Naive thymus-derived CD4-positive, alpha-beta T cell (primary cell): ENCODE data around the gene OSBPL6. TPM values are rescaled to one million over a fixed set of nuclear protein-coding genes. Genes with fewer than 3 reads are reported as not detected.

Experiments used
- ATAC-seq: fragments of 150-1000 bp; cut with Tn5 transposase; 2 replicates; pipeline ENCODE4 v1.10.0; 2021; ENCODE audit warnings: mild to moderate bottlenecking, moderate library complexity
- CTCF ChIA-PET: fragments of 350-600 bp; sonication (Branson Sonifier 250); formaldehyde crosslinking; loops from one replicate; lab custom pipeline; 2021; ENCODE audit warnings: antibody characterized with exemption; lab: Charles Lee
- POLR2A ChIA-PET: fragments of 350-600 bp; sonication (Branson Sonifier 250); formaldehyde crosslinking; loops from one replicate; lab custom pipeline; 2021; ENCODE audit warnings: antibody characterized with exemption, inconsistent platforms; lab: Charles Lee
- DNase-seq, 9 donors: peaks; one replicate each; pipeline versions ENCODE4 v3.0.0 to v3.0.0-alpha.2; 2020 to 2022; ENCODE audit warnings: mixed read lengths in 1 of 9
- H3K27ac ChIP-seq: one replicate; pipeline ENCODE4 v1.7.0; 2013; ENCODE audit warnings: mild to moderate bottlenecking, low read depth, low read length, moderate library complexity
- H3K27me3 ChIP-seq, 2 donors: one replicate each; pipeline ENCODE4 v1.7.0; 2013; ENCODE audit warnings: low read length in 2 of 2, mild to moderate bottlenecking in 2 of 2, moderate library complexity in 2 of 2; ENCODE audit not compliant: control insufficient read depth in 2 of 2, insufficient read depth in 2 of 2
- H3K36me3 ChIP-seq, 3 experiments: 1 replicate in 2 of 3; 2 replicates in 1 of 3; pipeline ENCODE4 v1.7.0; 2013; ENCODE audit warnings: low read length in 3 of 3, mild to moderate bottlenecking in 3 of 3, moderate library complexity in 1 of 3; ENCODE audit not compliant: insufficient read depth in 3 of 3, control insufficient read depth in 2 of 3
- H3K4me1 ChIP-seq, 2 donors: one replicate each; pipeline ENCODE4 v1.7.0; 2013; ENCODE audit warnings: low read length in 2 of 2, mild to moderate bottlenecking in 2 of 2, moderate library complexity in 1 of 2; ENCODE audit not compliant: control insufficient read depth in 2 of 2, insufficient read depth in 2 of 2
- H3K4me3 ChIP-seq: 2 replicates; pipeline ENCODE4 v1.7.0; 2013; ENCODE audit warnings: mild to moderate bottlenecking, low read length
- H3K9me3 ChIP-seq, 3 experiments: 1 replicate in 2 of 3; 2 replicates in 1 of 3; pipeline ENCODE4 v1.7.0; 2013; ENCODE audit warnings: low read length in 3 of 3; ENCODE audit not compliant: control insufficient read depth in 2 of 3
- H3K27ac Mint-ChIP-seq, 9 donors: one replicate each; pipeline ENCODE4 v1.8.0; 2020 to 2022; ENCODE audit warnings: mixed read lengths in 9 of 9, mild to moderate bottlenecking in 8 of 9, moderate library complexity in 5 of 9, inconsistent platforms in 2 of 9
- H3K27me3 Mint-ChIP-seq, 5 donors: one replicate each; pipeline ENCODE4 v1.8.0; 2021 to 2022; ENCODE audit warnings: mixed read lengths in 5 of 5, mild to moderate bottlenecking in 1 of 5
- H3K36me3 Mint-ChIP-seq, 5 donors: one replicate each; pipeline ENCODE4 v1.8.0; 2020 to 2022; ENCODE audit warnings: mixed read lengths in 5 of 5, mild to moderate bottlenecking in 3 of 5, inconsistent platforms in 1 of 5
- H3K4me1 Mint-ChIP-seq, 7 donors: one replicate each; pipeline ENCODE4 v1.8.0; 2020 to 2022; ENCODE audit warnings: mixed read lengths in 7 of 7, mild to moderate bottlenecking in 3 of 7, inconsistent platforms in 1 of 7
- H3K4me3 Mint-ChIP-seq, 10 donors: one replicate each; pipeline ENCODE4 v1.8.0; 2020 to 2022; ENCODE audit warnings: mild to moderate bottlenecking in 10 of 10, mixed read lengths in 10 of 10, moderate library complexity in 6 of 10, inconsistent platforms in 2 of 10
- H3K9me3 Mint-ChIP-seq, 11 donors: one replicate each; pipeline ENCODE4 v1.8.0; 2020 to 2022; ENCODE audit warnings: mixed read lengths in 11 of 11, mild to moderate bottlenecking in 4 of 11, inconsistent platforms in 1 of 11, moderate library complexity in 1 of 11
- intact Hi-C, 2 donors: fragments of 100-400 bp; cut with micrococcal nuclease; formaldehyde crosslinking; loops; one replicate each; pipeline ENCODE4 v1.15.1; 2023
- polyA plus RNA-seq, 2 donors: library from polyadenylated mRNA; unstranded; fragments of 300-500 nt; fragmentation: Illumina TruSeq; gene quantifications; one replicate each; pipeline ENCODE4 v1.2.3, GENCODE V29; 2021
- total RNA-seq, 6 experiments: library from RNA in 5 of 6; stranded (reverse) in 5 of 6; gene quantifications; 1 replicate in 5 of 6; 2 replicates in 1 of 6; pipeline ENCODE4 v1.2.3 and lab custom pipeline; 2021 to 2026

The OSBPL6 gene
- total and polyA plus RNA-seq, 7 experiments from 2014 or later: 0.05 to 1.1 (median 0.48) TPM; not detected in 2

DNA sequence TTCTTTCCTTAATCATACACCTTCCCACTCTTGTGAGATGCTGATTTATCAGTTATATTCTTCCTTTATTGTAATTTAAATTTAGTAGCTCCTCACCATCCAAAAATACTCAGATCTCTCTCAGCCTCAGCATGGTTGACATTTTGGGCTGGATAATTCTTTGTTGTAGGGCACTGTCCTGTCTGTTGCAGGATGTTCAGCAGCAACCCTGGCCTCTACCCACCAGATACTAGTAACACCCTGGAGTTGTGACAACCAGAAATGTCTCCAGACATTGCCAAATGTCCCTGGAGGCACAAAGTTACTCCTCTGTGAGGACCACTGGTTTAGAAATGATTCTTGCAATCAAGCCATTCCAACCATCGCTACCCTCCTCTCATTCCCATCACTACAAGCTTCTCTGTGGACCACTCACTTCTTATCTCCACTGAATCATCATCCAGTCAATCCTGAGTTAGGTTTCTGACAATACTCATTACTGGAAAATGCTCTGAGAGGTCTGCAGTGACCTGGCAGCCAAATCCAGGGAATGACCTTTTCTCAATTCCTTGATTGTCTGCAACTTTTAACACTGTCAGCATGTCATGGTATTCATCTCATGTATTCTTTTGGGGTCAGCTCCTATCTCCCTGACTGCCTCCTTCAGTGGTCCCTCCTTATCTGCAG is 43.3 kb downstream of the OSBPL6 start:
- no peaks in the 10 kb centered on the region for H3K27me3 ChIP-seq
- intact Hi-C loops: no loop called here
- Mint-ChIP-seq H3K36me3 (no peaks in the 10 kb centered on the region), H3K9me3 (no peaks in the 10 kb centered on the region), H3K4me1 (no peaks in the 10 kb centered on the region), H3K27ac (no peak overlapping the region), H3K4me3 (no peak overlapping the region), H3K27me3 (peaks cover 3 to 24% (median 16%) of the 10 kb centered on the region in 5 donors)
- no peak for ATAC-seq
- no peaks in the 10 kb centered on the region for H3K4me1 ChIP-seq
- ChIA-PET CTCF (no interaction called here), POLR2A (no interaction called here)
- no peaks in the 10 kb centered on the region for H3K9me3 ChIP-seq
- no peaks in the 10 kb centered on the region for H3K36me3 ChIP-seq
- H3K27ac ChIP-seq: no peak overlapping the region
- DNase-seq: no peak
- no peak overlapping the region for H3K4me3 ChIP-seq

DNA sequence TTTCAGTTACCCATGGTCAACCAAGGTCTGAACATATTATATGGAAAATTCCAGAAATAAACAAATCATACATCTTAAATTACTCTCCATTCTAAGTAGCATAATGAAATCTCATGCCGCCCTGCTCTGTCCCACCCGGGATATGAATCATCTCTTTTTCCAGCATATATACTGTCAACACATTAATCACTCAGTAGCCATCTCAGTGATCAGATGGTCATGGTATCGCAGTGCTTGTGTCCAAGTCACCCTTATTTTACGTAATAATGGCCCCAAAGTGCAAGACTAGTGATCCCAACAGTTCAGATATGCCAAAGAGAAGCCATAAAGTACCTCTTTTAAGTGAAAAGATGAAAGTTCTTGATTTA is 43.8 kb downstream of the OSBPL6 start:
- no peaks in the 10 kb centered on the region for H3K4me1 ChIP-seq
- no peak for ATAC-seq

DNA sequence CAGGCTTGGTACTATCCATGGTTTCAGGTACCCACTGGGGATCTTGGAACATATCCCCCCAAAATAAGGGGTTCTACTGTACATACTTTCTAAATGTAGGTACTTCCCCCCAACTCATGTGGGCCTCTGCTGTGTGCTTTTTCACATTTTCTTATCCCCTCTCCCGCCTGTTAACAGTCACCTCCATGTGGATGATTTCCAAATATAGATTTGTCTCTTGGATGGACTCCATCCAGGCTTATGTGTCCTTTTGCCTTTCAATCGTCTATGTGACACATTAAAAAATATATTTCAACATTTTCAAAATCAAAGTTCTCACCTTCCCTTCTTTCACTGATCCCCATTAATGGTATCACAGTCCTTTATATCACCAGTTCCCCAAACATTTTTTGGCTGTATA is 44.4 kb downstream of the OSBPL6 start:
- Mint-ChIP-seq H3K27me3 (peaks cover 0 to 24% (median 16%) of the 10 kb centered on the region in 5 donors), H3K9me3 (no peaks in the 10 kb centered on the region), H3K36me3 (no peaks in the 10 kb centered on the region), H3K27ac (no peak overlapping the region), H3K4me3 (no peak overlapping the region), H3K4me1 (no peaks in the 10 kb centered on the region)
- DNase-seq (no peak), ATAC-seq (no peak)
- H3K4me3 ChIP-seq: no peak overlapping the region
- ChIA-PET CTCF (no interaction called here), POLR2A (no interaction called here)
- no peaks in the 10 kb centered on the region for H3K27me3 ChIP-seq
- intact Hi-C loops: no loop called here
- no peaks in the 10 kb centered on the region for H3K9me3 ChIP-seq
- H3K36me3 ChIP-seq: no peaks in the 10 kb centered on the region
- no peaks in the 10 kb centered on the region for H3K4me1 ChIP-seq
- H3K27ac ChIP-seq: no peak overlapping the region

More for the DNA sequence above, 43.8 kb downstream of the OSBPL6 start:
- Histone ChIP-seq H3K27ac (no peak overlapping the region), H3K27me3 (no peaks in the 10 kb centered on the region), H3K9me3 (no peaks in the 10 kb centered on the region), H3K4me3 (no peak overlapping the region), H3K36me3 (no peaks in the 10 kb centered on the region)
- Mint-ChIP-seq H3K36me3 (no peaks in the 10 kb centered on the region), H3K9me3 (no peaks in the 10 kb centered on the region), H3K27me3 (peaks cover 3 to 24% (median 16%) of the 10 kb centered on the region in 5 donors), H3K4me3 (no peak overlapping the region), H3K4me1 (no peaks in the 10 kb centered on the region), H3K27ac (no peak overlapping the region)
- no peak for DNase-seq
- CTCF ChIA-PET: no interaction called here
- POLR2A ChIA-PET: no interaction called here
- intact Hi-C loops: no loop called here

DNA sequence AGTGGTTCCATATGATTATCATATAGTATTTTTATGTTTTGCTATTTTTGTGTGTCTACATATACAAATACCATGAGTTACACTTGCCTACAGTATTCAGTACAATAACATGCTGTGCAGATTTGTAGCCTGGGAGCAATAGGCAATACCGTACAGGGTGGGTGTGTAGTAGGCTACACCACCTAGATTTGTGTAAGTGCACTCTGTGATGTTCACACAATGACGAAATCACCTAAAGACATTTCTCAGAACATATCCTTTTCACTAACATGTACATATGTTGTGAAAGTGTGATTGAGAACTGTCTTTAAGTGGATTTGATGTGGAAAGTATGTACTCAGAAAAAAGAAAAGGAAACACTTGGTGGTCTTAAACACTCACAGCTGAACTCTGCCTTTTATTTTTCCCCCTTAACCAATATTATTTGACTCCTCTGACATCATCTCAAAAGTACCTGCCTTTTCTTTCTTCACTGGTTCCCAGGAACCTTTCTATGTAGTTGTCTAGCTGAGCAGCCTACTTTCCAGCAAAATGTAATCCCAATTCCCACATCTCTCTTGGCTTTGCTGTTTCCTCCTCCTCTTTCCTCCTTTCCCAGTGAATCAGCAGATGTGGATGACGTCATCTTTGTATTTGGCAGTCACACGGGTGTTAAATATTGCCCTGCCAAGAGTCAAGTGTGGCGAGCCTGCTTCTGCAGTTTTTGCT is 47.7 kb downstream of the OSBPL6 start:
- intact Hi-C loops: no loop called here
- H3K4me1 ChIP-seq: no peaks in the 10 kb centered on the region
- H3K27me3 Mint-ChIP-seq: peaks cover 5 to 38% (median 22%) of the 10 kb centered on the region in 5 donors
- H3K4me1 Mint-ChIP-seq: no peaks in the 10 kb centered on the region
- no peak overlapping the region for H3K4me3 Mint-ChIP-seq
- no peak for ATAC-seq
- no peak overlapping the region for H3K4me3 ChIP-seq
- no peaks in the 10 kb centered on the region for H3K36me3 ChIP-seq
- H3K27ac Mint-ChIP-seq: no peak overlapping the region
- no peaks in the 10 kb centered on the region for H3K27me3 ChIP-seq
- POLR2A ChIA-PET: no interaction called here
- H3K36me3 Mint-ChIP-seq: no peaks in the 10 kb centered on the region
- no peaks in the 10 kb centered on the region for H3K9me3 ChIP-seq
- no peak for DNase-seq
- CTCF ChIA-PET: interaction anchor here (0.7 kb wide), 1 partner anchor 401 kb away, joined by 3 read pairs; no protein-coding TSS in a partner anchor
- peaks cover 0 to 2% (median 0%) of the 10 kb centered on the region in 11 donors for H3K9me3 Mint-ChIP-seq
- no peak overlapping the region for H3K27ac ChIP-seq

DNA sequence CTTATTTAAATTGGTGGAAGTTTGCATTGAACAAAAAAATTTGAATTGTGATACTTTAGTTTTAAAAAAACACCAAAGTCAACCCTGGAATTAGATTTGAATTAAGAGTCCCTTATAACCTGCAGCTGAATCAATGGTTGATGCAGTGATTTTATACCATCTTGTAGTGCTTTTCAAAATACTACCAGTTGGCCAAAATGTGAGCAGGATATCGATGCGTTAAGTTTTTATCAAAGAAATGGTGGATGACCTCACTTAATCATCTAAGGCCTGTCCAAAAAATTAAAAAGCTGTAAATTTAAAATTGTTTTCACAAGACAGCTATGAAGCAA is 48.2 kb downstream of the OSBPL6 start:
- Histone ChIP-seq H3K4me3 (no peak overlapping the region), H3K27me3 (no peaks in the 10 kb centered on the region), H3K9me3 (no peaks in the 10 kb centered on the region), H3K36me3 (no peaks in the 10 kb centered on the region), H3K27ac (no peak overlapping the region), H3K4me1 (no peaks in the 10 kb centered on the region)
- Mint-ChIP-seq H3K9me3 (peaks cover 0 to 2% (median 0%) of the 10 kb centered on the region in 11 donors), H3K27me3 (peaks cover 9 to 34% (median 21%) of the 10 kb centered on the region in 5 donors), H3K4me1 (no peaks in the 10 kb centered on the region), H3K27ac (no peak overlapping the region), H3K36me3 (no peaks in the 10 kb centered on the region), H3K4me3 (no peak overlapping the region)
- DNase-seq: no peak
- POLR2A ChIA-PET: no interaction called here
- CTCF ChIA-PET: interaction anchor here (0.7 kb wide), 1 partner anchor 401 kb away, joined by 3 read pairs; no protein-coding TSS in a partner anchor
- no peak for ATAC-seq
- intact Hi-C loops: no loop called here

DNA sequence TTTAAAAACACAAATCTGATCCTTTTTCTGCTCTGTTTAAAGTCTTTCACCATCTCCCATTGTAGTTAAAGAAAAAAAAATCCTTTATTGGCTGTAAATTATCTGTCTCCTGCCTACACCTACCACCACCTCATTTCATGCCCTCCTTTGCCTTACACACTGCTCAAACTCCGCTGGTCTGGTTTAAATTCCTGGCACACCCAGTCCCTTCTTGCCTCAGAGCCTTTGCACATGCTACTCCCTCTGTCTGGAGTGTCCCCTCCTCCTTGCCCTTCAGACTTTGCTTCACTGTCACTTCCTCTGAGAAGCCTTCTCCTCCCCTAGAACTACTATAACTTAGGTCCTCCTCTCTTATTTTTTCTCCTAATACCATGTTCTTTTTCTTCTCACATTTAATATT is 49.6 kb downstream of the OSBPL6 start:
- H3K9me3 Mint-ChIP-seq: peaks cover 0 to 2% (median 0%) of the 10 kb centered on the region in 11 donors
- intact Hi-C loops: no loop called here
- CTCF ChIA-PET: no interaction called here
- ATAC-seq: no peak
- H3K27ac ChIP-seq: no peak overlapping the region
- H3K36me3 Mint-ChIP-seq: no peaks in the 10 kb centered on the region
- H3K4me3 Mint-ChIP-seq: no peak overlapping the region
- H3K4me1 Mint-ChIP-seq: no peaks in the 10 kb centered on the region
- H3K9me3 ChIP-seq: no peaks in the 10 kb centered on the region
- peaks cover 11 to 24% (median 14%) of the 10 kb centered on the region in 5 donors for H3K27me3 Mint-ChIP-seq
- no peaks in the 10 kb centered on the region for H3K36me3 ChIP-seq
- POLR2A ChIA-PET: no interaction called here
- H3K27me3 ChIP-seq: no peaks in the 10 kb centered on the region
- no peaks in the 10 kb centered on the region for H3K4me1 ChIP-seq
- DNase-seq: no peak
- no peak overlapping the region for H3K27ac Mint-ChIP-seq
- no peak overlapping the region for H3K4me3 ChIP-seq

DNA sequence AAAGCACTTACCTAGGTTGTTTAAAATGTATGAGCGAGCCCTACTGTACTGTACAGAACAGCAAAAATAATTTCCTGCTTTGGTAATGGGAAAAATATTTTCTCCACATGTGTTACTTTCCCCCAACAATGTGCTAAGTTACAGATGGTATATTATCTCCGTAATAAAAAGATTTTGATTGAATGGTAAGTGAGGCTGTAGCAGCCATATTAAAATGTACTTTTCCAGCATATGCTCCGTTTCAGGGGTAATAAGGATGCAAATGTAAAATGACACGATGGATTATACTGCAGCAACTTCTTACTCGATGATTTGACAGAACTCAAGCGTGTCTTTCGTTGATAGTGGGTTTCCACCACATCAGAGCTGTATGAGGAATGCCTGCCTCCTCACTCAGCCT is 50.5 kb downstream of the OSBPL6 start:
- Histone ChIP-seq H3K36me3 (no peaks in the 10 kb centered on the region), H3K4me3 (no peak overlapping the region), H3K27me3 (no peaks in the 10 kb centered on the region), H3K9me3 (no peaks in the 10 kb centered on the region), H3K27ac (no peak overlapping the region), H3K4me1 (no peaks in the 10 kb centered on the region)
- Mint-ChIP-seq H3K27ac (no peak overlapping the region), H3K4me1 (no peaks in the 10 kb centered on the region), H3K36me3 (no peaks in the 10 kb centered on the region), H3K27me3 (peaks cover 11 to 23% (median 16%) of the 10 kb centered on the region in 5 donors), H3K4me3 (no peak overlapping the region), H3K9me3 (peaks cover 0 to 2% (median 0%) of the 10 kb centered on the region in 11 donors)
- ATAC-seq (no peak), DNase-seq (no peak)
- ChIA-PET CTCF (no interaction called here), POLR2A (no interaction called here)
- intact Hi-C loops: no loop called here
